BJ (cell line): Measurements from ENCODE around the gene LRPAP1. TPM values are rescaled to one million over a fixed set of nuclear protein-coding genes. Genes with fewer than 3 reads are reported as not detected.

Experiments used
- CTCF ChIA-PET: fragments of 350-600 bp; formaldehyde crosslinking; extraction: SDS; loops from one replicate; lab custom pipeline; 2021; ENCODE audit warnings: antibody characterized with exemption, inconsistent platforms; lab: Yijun Ruan, JAX
- POLR2A ChIA-PET: fragments of 300-600 bp; sonication (Branson Sonifier 250); formaldehyde crosslinking; extraction: SDS; loops from one replicate; lab custom pipeline; 2021; ENCODE audit warnings: antibody characterized with exemption; lab: Charles Lee
- DNase-seq: peaks from one replicate; pipeline ENCODE4 v3.0.0-alpha.2; 2011; ENCODE audit warnings: low read depth
- H3K27me3 ChIP-seq: 2 replicates; pipeline ENCODE4 v1.6.0; 2011; ENCODE audit warnings: low read length; ENCODE audit not compliant: control insufficient read depth, insufficient read depth
- H3K36me3 ChIP-seq: 2 replicates; pipeline ENCODE4 v1.5.1; 2011; ENCODE audit warnings: low read length; ENCODE audit not compliant: control insufficient read depth, insufficient read depth
- H3K4me3 ChIP-seq: 2 replicates; pipeline ENCODE4 v1.5.1; 2011; ENCODE audit warnings: low read depth, mild to moderate bottlenecking, control low read depth, low read length
- CTCF ChIP-seq: IDR thresholded peaks from 2 replicates; pipeline ENCODE4 v1.5.1; 2011; ENCODE audit warnings: low read depth, mild to moderate bottlenecking, control low read depth, inconsistent platforms, low read length, moderate library complexity; ENCODE audit not compliant: insufficient read depth
- polyA plus RNA-seq: library from polyadenylated mRNA; depleted of rRNA; stranded (reverse); fragments of >200 nt; gene quantifications from 2 replicates; pipeline ENCODE4 v1.2.3, GENCODE V29; 2011

Gene LRPAP1
- polyA plus RNA-seq, 1 experiment: 275 TPM

- no peak for DNase-seq
These were observed 4.0 kb downstream of the LRPAP1 start for GRCh38 chr4:3527914-3528876.

GRCh38 chr4:3527101-3527913, 4.9 kb downstream of the LRPAP1 start:
- H3K4me3 ChIP-seq: no peak overlapping the region
- ChIA-PET CTCF (interaction anchor here (1.0 kb wide), 1 partner anchor 47 kb away, joined by 3 read pairs; no protein-coding TSS in a partner anchor), POLR2A (no interaction called here)
- no peak for DNase-seq
- peaks cover 27% of the 10 kb centered on the region for H3K36me3 ChIP-seq
- H3K27me3 ChIP-seq: no peaks in the 10 kb centered on the region
- no peak for TF ChIP-seq CTCF

More at GRCh38 chr4:3527914-3528876, 4.0 kb downstream of the LRPAP1 start:
- POLR2A ChIA-PET: no interaction called here
- Histone ChIP-seq H3K27me3 (no peaks in the 10 kb centered on the region), H3K36me3 (peaks cover 24% of the 10 kb centered on the region), H3K4me3 (no peak overlapping the region)
- CTCF ChIA-PET: no interaction called here
- TF ChIP-seq CTCF: no peak

GRCh38 chr4:3526456-3526855, 5.8 kb downstream of the LRPAP1 start:
- POLR2A ChIA-PET: no interaction called here
- peaks cover 27% of the 10 kb centered on the region for H3K36me3 ChIP-seq
- CTCF ChIA-PET: interaction anchor here (1.0 to 1.3 kb wide), 2 partner anchors 46 to 354 kb away, joined by 3 to 5 read pairs; no protein-coding TSS in a partner anchor

GRCh38 chr4:3525532-3526430, 6.4 kb downstream of the LRPAP1 start:
- TF ChIP-seq CTCF: no peak

More at GRCh38 chr4:3526456-3526855, 5.8 kb downstream of the LRPAP1 start:
- TF ChIP-seq CTCF: no peak
- H3K4me3 ChIP-seq: no peak overlapping the region
- DNase-seq: no peak
- no peaks in the 10 kb centered on the region for H3K27me3 ChIP-seq

More at GRCh38 chr4:3525532-3526430, 6.4 kb downstream of the LRPAP1 start:
- no peak for DNase-seq
- POLR2A ChIA-PET: no interaction called here
- peaks cover 28% of the 10 kb centered on the region for H3K36me3 ChIP-seq
- CTCF ChIA-PET: interaction anchor here (1.0 to 1.3 kb wide), 2 partner anchors 45 to 355 kb away, joined by 3 to 5 read pairs; no protein-coding TSS in a partner anchor
- no peak overlapping the region for H3K4me3 ChIP-seq
- no peaks in the 10 kb centered on the region for H3K27me3 ChIP-seq
